HUDEP-2 (cell line): Measurements from ENCODE around the gene SYNJ2.
A peak's percentile ranks its signal among the peaks of the same experiment; 100 is the strongest.

Source experiments
- DNase-seq, 76 experiments: peaks; one replicate each; lab custom pipeline; 2025; ENCODE audit not compliant: unreplicated experiment in 76 of 76; lab: John Stamatoyannopoulos, UW

SYNJ2 gene

DNA sequence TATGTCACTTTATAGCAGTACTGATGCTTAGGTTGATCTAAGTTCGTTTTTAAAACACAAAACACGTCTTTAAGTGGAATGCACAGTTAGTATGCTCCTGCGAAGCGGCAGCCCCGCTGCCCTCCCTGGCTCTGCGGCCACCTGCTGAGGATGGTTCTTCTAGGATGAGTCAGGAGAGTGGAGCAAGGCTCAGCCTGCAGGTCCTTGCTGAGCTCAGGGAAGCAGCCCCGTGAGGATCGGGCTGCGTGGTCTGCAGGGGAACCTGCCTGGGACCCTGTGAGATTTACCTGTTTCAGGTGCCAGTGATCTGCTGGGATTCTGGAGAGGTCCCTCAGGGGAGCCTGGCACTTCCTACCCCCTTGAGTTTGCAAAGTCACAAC lies 57.5 kb downstream of the SYNJ2 start:
- DNase-seq, result no peak

DNA sequence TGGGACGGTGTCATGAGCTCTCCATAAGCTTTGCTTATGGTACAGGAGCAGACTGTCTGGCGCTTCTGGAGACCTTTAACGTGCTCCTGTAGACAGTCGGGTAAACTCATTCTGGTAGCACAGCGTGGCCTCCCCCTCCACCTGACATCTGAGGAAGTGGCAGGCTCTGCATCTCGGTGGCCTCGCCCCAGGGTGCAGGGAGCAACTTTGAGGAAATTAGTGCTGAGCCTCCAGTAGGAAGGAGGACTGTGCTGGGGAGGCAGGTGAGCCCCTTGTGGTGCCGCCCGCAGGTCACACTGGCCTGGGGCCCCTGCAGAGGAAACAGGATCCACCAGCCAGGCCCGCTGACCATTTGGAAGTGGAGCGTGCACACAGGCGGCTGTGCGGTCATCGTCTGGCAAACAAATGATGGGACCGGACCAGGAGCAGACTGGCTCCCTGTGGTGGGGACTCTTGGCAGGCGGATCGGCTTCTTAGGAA lies 57.9 kb downstream of the SYNJ2 start:
- peak in 1 of 76 experiments; percentile 8 for DNase-seq

DNA sequence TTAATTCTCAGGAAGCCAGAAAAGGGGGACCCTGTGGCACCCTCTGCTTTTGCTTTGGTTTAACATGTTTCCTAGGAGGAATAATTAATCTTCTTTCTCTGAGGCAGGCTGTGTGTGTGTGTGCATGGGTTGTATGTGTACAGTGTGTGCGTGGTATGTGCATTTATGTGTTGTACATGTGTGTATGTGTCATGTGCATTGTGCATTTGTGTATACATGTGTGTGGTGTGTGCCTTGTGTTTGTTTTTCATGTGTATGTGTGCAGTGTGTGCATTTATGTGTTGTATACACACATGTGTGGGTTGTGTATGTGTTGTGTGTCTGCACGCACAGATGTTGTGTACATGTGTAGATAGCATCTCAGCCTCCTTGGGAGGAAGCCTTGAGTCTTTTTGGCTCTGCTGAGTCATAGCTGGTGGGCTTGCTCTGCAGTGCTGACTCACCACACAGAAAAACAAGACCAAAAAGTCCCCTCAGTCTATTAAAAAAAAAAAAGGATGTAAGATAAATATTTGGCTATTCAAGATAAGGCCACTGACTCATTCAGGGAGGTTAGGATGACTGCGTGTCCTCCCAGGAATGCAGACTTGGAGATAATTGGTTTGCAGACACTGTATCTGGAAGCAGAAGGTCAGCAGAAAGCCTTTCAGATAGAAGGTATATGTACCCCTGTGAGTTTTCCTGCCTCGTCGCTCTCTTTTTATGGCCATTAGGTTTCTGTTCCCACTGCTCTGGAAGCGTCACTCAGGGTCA lies 58.6 kb downstream of the SYNJ2 start:
- DNase-seq, result peak in 69 of 76 experiments; percentile 19 to 91 (median 64)

DNA sequence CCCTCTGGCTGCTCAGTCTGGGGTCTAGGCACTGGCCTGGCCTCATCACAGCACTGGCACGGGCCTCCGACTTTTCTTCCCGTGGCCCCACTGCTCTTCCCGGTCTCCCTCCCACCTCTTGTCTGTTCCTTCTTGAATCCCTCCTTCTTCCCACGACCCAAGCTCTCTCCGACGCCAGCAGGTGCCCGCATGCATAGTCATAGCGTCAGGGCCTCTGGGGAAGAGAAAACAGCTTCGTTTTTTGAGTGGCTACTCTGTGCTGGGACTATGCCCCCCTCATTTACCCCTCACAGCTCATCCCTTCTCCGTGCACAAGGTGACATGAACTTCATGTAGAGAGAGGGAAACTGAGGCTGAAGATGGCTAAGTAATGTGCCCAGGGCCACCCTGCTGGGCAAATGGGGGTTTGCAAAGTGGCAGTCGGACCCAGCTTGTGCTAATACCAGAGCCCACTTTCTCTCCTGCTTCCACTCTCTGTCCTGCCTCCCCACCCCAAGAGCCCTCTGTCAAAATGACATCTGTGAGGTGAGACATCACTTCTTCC lies 59.2 kb downstream of the SYNJ2 start:
- no peak for DNase-seq

DNA sequence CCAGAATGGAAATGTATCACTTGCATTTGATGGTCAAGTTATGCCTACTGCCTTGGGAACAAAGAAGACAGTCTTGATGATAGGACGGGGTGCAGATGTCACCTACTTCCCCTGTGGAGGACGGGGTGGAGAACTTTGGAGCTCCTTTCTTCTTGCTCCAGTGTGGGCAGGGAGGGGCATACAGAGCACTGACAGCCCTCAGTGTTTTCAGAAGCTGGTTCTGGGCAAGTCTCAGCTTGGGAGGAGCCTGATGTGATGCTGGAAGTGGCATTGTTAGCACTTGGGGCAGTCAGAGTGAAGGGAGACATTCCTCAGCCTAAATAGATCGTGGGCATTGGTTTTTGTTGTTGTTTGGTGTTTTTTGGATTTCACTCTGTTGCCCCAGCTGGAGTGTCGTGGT lies 59.7 kb downstream of the SYNJ2 start:
- DNase-seq, result peak in 3 of 76 experiments; percentile 17 to 27 (median 22)

DNA sequence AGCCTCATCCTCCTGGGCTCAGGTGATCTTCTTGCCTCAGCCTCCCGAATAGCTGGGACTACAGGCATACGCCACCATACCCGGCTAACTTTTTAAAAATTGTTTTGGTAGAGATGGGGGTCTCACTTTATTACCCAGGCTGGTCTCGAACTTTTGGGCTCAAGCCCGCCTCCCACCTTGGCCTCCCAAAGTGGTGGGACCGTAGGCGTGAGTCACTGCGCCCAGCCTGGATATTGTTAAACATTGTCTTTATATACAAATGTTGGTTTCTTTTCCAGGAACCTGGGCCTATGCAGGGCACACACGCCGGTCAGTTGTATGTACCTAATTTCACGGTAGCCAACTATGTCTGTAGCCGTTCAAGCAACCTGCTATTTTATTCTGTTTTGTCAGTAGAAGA lies 60.1 kb downstream of the SYNJ2 start:
- DNase-seq, result no peak

DNA sequence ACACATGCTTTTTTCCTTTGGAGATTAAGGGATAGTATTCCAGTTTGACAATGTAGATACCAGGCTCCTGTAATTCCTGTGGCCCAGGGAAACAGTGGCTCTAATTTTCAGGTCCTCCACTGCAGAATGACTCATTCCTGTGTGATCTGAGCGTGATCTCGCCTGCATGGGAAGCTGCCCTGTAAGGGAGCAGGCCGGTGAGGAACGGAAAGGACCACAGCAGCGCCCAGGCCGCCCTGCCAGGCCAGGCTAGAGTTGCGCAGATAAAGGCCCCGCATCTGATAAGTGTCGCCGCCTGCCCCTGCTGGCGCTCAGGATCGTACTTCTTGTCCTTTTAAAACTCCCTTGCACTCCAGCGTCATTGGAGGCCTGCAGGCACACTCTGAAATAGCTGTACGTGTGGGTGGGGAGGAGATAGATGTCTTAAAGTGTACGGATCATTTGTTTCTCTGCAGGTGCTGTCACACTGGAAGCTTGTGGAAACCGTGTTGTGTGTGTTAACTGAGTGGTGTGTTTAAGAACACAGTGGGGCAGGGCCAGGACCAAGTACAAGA lies 60.7 kb downstream of the SYNJ2 start:
- DNase-seq, result peak in 73 of 76 experiments; percentile 21 to 88 (median 80)

DNA sequence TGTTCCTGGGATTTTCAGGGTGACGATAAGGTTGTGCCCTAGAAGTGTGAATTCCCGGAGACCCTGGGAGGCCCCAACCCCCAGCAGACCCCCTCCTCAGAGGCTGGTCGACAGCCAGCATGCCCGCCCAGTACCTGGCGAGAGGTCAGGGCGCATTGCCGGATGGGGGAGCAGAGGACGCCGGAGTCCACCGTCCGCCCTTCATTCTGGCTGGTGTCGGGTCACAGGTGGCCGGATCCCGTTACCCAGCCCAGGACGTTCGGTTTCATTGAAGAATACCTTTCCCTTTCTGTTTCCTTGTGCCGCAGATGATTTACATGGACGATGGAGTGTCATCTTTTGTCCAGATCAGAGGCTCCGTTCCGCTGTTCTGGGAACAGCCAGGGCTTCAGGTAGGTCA lies 61.3 kb downstream of the SYNJ2 start:
- no peak for DNase-seq

DNA sequence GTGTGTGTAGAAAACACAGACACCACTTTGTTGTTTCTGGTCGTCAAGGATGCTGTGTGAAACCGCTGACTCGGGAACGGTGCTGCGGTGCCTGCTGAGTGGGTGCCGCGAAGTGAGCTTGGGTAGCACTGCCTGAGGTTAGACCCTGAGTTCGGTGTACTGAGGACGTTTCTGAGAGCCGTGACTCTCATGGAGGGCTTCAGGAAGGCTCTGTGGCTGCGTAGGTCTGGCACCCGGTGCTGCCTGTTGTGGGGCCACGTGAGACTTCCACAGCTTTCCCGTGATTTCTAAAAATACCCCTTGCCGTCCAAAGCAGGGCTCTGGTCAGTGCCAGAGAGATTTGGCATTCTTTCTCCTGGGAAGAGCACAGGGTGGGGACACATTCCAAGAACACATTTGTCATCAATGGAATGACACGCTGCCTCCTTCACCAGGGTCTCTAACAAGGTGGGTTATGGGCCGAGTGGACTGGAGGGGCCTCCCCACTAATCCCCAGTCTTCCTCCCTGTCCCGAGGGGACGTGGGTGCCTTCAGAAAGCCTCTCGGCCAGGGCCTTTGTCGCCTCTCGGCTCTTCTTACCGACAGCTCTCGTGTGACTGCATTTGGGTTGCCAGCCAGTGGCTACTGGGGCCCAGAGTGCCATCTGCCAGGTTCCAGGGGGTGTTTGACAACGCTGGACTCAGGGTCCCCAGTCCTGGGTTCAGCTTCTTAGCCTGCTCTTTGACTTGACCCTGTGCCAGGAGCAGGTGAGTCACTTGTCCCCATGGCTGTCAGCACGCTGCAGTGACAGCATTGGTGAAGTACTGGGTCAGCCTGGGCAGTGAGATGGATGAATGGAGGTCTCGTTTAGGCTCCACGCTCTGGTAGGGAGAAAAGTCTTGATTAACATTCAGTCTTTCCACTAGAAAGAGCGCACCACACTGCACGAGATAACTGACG lies 62.2 kb downstream of the SYNJ2 start:
- peak in 34 of 76 experiments; percentile 5 to 48 (median 24) for DNase-seq

DNA sequence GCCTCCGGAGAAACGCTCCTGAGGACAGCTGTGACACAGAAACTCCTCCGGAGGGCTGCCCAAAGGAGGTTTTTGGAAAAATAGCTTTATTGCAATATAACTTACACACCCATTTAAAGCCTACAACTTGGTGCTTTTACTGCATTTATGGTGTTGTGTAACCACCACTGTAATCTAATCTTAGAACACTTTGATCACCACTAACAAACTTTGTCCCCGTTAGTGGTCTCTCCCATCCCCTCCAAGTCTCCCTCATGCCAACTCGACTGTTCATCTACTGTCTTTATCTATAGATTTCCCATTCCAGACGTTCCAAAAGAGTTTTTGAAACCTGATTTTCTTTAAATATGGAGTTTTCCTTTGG lies 62.8 kb downstream of the SYNJ2 start:
- no peak for DNase-seq

DNA sequence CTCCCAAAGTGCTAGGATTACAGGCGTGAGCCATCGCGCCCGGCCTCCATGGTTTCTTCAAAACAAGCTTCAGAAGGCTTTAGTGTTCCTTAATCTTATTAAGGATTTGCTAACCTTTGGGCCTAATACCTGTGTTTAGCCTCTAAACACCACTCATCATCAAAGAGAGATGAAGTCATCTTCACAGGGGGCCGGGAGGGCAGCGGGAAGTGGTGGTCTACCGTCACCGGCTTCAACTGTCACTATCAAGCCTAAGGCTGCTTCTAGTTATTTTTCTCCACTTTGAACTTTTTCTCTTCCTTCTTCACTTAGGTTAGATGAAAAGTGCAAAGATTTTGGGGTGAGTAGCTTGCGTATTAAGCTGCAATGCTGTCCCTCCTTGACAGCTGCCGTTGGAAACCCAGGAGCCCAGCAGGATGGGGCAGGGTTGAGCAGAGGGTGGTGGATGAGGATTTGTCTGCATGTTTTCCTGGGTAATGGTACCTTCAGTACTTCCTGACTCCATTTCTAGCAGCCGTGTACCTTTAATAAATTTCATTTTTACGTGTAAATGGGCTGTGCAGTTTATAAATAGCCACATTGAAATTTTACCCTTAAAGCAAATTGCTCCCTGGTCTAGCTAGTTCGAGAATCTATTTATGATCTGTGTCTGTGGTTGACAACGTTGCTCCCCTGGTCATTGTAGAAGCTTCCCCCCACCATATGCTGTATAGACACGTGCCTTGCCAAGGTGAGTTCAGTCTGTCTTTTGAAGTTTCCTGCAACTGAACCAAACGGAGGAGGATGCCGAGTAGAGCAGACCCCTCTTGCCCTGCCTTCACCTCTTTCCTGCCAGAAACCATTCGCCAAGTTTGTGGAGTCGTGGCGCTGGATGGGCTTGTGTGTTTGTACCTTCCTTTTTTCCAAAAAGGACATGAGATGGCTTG lies 64.8 kb downstream of the SYNJ2 start:
- DNase-seq, result no peak

DNA sequence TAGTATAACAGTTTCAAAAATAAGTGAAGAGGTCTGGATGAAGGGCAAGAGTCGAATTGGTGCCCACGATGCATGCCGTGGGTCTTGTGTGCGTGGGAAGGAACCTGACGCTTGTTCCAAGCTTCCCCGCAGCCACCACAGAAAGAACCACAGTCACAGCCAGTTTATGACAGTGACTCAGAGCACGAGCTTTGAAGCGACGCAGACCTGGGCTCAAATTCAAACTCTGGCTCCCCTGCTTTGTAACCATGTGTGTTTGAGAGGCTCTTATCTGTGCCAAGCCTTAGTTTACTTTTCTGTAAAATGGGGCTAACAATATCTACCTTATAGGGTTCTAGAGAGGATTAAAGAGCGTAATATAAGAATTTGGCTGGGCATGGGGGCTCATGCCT lies 65.5 kb downstream of the SYNJ2 start:
- peak in 1 of 76 experiments; percentile 36 for DNase-seq

DNA sequence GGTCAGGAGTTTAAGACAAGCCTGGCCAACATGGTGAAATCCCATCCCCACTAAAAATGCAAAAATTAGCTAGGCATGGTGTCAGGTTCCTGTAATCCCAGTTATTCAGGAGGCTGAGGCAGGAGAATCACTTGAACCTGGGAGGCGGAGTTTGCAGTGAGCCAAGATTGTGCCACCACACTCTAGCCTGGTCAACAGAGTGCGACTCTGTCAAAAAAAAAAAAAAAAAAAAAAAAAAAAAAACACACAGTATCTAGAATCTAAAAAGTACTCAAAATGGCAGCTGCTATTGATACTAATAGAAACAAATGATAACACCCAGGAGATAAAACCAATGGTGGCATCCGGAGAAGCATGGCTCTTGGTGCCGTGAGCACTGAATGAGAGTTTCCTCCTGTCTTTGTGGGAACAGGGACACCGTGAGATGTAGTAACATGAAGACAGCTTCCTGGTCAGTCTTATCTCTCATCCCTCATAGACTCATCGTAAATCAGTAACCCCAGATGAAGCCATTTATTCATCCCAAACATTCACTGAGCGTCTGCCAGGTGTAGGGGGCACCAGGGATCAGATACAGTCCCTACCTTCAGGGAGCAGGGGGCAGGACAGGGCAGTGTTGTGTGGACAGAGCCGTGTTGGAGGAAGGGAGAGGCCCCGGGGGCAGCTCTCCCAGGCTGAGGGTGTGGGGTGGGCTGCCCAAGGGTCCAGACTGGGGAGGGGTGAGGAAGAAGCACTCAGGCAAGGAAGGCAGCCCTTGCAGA lies 66.1 kb downstream of the SYNJ2 start:
- no peak for DNase-seq

DNA sequence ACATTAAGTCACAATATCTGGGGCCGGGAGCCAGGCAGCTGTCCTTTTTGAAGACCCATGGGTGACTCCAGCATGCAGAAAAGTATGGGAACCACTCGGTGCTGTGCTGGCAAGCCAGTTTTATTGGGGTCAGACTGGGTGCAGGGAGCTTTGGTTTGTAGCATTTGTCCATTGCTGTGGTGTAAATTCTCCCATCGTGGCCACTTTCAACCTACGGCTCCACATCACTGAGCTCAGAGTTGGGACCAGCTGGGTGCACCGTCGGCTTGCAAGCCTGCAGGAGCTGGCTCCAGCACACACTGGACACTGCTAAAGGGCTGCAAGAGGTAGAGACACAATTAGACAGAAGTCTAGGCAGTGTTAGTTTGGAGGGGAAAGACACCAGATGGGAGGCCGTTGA lies 66.9 kb downstream of the SYNJ2 start:
- DNase-seq, result no peak

DNA sequence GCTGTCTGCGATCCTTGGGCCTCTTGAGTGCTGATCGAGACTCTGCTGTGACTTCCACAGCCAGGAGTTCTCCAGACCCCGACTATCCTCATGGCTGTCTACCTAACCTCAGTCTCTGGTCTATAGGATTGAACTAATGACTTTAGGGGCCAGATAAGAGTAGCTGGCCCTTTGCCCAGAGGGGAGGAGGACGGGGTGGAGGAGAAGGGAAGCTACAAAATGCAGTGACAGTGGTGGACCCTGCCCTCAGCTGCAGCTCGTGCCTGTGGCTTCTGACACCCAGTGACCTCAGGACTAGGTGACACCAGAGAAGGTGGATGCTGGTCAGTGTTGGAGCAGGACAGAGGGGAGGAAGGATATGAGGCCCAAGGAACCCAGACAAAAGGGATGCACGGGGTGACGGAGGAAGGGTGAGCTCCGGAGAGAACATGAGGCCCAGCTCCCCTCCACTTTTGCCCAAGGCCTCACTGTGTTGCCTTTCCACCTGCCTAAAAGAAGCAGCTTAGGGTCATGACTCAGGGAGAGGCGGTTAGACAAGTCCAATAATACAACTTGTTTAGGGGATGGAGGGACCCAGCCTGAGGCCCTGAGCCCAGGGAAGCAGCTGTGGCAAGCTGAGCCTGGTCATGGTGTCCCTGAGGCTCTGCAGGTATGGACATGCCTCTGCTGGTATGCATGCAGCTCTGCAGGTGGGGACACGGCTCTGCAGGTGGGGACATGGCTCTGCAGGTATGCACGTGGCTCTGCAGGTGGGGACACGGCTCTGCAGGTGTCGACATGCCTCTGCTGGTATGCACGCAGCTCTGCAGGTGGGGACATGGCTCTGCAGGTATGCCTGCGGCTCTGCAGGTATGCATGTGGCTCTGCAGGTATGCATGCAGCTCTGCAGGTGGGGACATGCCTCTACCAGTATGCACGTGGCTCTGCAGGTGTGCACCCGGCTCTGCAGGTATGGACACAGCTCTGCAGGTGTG lies 67.7 kb downstream of the SYNJ2 start:
- peak in 67 of 76 experiments; percentile 17 to 74 (median 53) for DNase-seq

DNA sequence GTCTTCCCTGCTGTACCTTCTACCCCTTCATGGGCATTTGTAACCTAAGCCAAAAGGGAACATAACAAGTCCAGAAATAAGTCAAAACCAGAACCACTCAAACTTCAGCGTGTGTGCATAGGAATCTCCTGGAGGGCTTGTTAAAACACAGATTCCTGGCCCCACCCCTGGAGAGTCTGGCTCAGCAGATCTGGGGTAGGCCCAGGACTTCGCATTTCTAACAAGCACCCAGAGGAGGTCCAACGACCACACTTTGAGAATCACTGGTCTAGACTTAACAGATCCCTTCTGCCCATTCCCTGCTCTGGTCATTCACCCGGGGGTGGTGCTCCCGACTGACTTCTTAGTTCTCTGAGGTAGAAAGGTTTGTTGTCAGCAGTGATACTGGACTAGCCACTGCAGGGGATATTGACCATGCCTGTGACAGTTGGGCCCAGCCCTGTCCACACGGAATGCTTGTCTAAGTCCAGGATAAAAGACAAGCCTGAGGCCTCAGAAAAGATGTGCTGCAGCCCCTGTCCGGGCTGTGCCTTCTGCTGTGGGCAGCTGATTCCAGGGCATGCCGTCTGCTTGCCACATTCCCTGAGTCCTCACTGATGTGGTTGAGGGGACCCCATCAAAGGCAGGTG lies 68.6 kb downstream of the SYNJ2 start:
- DNase-seq, result no peak

DNA sequence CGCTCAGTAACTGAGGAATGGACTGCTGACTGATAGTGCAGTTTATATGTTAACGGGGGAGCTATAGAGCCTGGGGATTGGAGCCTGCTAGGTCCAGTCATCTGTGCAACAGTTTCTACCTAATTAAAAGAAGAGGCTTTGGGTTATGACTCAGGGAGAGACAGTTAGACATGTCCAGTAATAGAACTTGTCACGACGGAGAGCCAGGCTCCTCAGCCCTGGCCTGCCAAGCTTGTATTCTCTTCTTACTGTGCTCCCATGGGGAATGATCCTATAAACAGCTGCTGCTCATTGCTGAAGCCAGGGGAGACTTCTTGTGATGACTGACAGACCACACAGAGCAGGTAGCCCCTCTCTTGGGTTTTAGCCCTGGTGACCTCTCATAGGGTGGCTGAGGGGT lies 69.3 kb downstream of the SYNJ2 start:
- no peak for DNase-seq

DNA sequence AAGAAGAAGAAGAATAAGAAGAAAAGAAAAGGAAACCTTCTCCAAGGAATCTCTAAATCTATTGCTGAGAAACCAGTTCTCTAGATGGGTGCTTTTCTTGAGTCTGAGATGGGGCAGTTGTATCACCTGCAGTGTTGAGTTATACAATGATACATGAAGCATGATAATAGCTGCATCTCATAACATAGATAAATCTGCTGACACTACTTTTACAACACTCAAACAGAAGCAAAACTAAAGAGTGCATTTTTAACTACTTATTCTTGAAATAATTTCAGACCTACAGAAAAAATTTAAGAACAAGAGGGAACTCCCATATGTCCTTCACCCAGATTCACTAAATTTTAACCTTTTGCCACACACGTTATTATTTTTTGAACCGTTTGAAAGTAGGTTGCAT lies 70.3 kb downstream of the SYNJ2 start:
- no peak for DNase-seq
